ENCODE measurements around the gene UBLCP1.

The UBLCP1 gene

DNA sequence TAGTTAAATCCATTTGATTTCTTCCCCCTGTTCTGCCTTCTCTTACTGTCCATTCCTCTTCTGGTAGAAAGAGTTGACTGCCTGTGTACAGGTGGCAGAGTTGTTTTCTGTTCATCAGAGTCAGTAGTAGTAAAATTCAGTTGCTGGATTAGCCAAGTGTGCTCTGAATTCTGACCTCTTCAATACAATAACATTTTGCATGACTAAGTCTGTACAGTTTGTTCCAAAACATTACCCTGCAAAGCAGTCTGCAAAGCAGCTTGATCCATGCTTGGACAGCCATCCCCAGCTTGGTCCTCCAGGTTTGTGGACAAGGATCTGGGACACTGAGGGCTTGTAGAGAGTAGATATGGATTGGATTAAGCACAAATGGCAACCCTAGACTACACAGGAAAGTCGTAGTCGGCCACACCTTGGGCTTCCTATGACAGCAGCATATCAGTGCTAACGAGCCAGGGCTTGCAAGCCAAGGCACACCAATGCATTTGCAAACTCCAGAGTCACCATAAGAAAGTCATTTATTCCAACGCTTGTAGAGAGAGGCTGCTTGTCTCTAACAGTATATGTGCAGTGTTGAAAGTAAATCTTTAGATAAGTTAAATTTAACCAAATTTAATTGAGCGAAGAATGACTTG is 42.0 kb downstream of the UBLCP1 start:
- Histone ChIP-seq H3K4me1 (ENCODE audit: control insufficient read depth, insufficient read depth, low read length, poor library complexity, severe bottlenecking) (no peaks in the 10 kb centered on the region), H3K4me3 (ENCODE audit: insufficient read depth, low read depth, low read length, poor library complexity, severe bottlenecking) (no peak overlapping the region), H3K9me3 (ENCODE audit: control insufficient read depth, low read length) (no peaks in the 10 kb centered on the region), H3K27me3 (replicated peaks; ENCODE audit: control insufficient read depth, insufficient read depth, low read length, poor library complexity, severe bottlenecking) (no peaks in the 10 kb centered on the region), H3K36me3 (ENCODE audit: control insufficient read depth, insufficient read depth, low read length) (no peaks in the 10 kb centered on the region), H3K27ac (ENCODE audit: insufficient read depth, low read length, poor library complexity, severe bottlenecking) (no peak overlapping the region)
- DNase-seq = no peak

DNA sequence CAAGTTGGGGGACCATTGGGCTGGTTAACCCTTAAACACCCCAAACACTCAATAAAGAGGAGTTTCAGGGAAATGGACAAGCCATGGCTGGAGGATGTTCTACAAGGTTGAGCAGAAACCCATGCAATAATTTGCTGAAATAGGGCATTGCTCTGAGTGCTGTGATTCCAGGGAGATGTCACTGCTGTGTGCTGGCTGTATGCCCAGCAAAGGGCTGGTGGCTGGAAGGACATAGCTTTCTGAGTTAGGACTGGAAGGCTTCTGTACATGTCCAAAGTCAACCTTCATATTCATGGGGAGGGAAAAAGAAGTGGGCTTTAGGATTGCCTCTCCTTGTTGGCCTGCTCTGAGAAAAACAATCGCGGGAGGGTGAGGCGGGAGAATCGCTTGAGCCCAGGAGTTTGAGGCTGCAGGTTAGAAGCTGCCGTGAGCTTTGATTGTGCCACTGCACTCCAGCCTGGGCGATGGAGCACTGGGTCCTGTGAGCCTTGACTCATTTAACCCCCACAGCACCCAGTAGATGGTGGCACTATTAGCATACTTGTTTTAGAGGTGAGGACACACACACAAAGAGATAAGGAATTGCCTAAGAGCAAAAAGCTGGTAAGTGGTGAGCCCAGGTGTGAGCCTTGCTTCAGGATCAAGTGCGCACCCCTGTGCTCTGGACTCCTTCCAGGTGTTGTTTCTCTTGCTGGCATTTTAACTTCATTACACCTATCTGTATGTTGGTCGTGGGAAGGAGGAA is 46.8 kb downstream of the UBLCP1 start:
- DNase-seq = no peak
- Histone ChIP-seq H3K27ac (ENCODE audit: insufficient read depth, low read length, poor library complexity, severe bottlenecking) (no peak overlapping the region), H3K36me3 (ENCODE audit: control insufficient read depth, insufficient read depth, low read length) (no peaks in the 10 kb centered on the region), H3K4me3 (ENCODE audit: insufficient read depth, low read depth, low read length, poor library complexity, severe bottlenecking) (no peak overlapping the region), H3K27me3 (replicated peaks; ENCODE audit: control insufficient read depth, insufficient read depth, low read length, poor library complexity, severe bottlenecking) (no peaks in the 10 kb centered on the region), H3K4me1 (ENCODE audit: control insufficient read depth, insufficient read depth, low read length, poor library complexity, severe bottlenecking) (peaks cover 4% of the 10 kb centered on the region), H3K9me3 (ENCODE audit: control insufficient read depth, low read length) (no peaks in the 10 kb centered on the region)

DNA sequence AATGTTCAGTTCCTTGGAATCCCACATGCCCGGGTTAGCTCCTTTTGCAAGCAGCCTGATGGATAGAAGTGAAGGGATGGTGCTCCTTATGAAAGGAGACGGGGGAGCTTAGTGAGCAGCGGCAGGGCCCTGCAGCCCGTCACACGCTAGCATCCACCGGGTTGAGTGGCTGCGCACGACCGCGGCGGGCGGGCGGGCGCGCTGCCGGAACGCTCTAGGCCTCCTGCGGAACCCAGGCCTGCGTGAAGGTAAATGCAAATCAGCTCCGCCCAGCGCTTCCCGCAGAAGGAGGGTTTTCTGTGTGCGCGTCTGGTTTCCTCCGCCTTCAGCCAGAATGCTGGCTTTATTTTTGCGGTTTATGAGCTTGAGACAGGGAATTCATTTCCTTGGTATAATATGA is 47.4 kb downstream of the UBLCP1 start:
- no peak overlapping the region for H3K4me3 ChIP-seq (ENCODE audit: insufficient read depth, low read depth, low read length, poor library complexity, severe bottlenecking)
- H3K27ac ChIP-seq (ENCODE audit: insufficient read depth, low read length, poor library complexity, severe bottlenecking) = no peak overlapping the region
- H3K9me3 ChIP-seq (ENCODE audit: control insufficient read depth, low read length) = no peaks in the 10 kb centered on the region

DNA sequence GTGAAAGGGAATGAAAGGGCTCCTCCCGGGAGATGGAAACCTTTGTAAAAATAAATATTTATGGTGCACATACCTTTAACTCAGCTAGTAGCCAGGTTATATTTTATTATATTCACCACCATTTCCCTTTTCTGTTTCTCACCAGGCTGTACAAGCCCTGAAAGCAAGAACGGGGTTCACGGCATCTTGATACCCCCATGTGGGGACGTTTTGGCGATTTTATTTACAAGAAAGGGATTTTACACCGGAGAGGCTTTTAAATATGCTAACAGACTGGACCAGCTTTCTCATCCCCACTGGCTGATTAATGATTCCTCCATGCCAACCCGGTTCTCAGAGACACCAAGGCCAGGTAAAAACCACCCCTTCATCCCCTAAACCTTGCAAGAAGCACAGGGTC is 48.0 kb downstream of the UBLCP1 start:
- no peaks in the 10 kb centered on the region for H3K9me3 ChIP-seq (ENCODE audit: control insufficient read depth, low read length)
- H3K27me3 ChIP-seq (replicated peaks; ENCODE audit: control insufficient read depth, insufficient read depth, low read length, poor library complexity, severe bottlenecking) = no peaks in the 10 kb centered on the region
- H3K36me3 ChIP-seq (ENCODE audit: control insufficient read depth, insufficient read depth, low read length) = no peaks in the 10 kb centered on the region
- peaks cover 4% of the 10 kb centered on the region for H3K4me1 ChIP-seq (ENCODE audit: control insufficient read depth, insufficient read depth, low read length, poor library complexity, severe bottlenecking)
- no peak overlapping the region for H3K4me3 ChIP-seq (ENCODE audit: insufficient read depth, low read depth, low read length, poor library complexity, severe bottlenecking)
- no peak overlapping the region for H3K27ac ChIP-seq (ENCODE audit: insufficient read depth, low read length, poor library complexity, severe bottlenecking)
- no peak for DNase-seq

More for the DNA sequence above, 47.4 kb downstream of the UBLCP1 start:
- H3K4me1 ChIP-seq (ENCODE audit: control insufficient read depth, insufficient read depth, low read length, poor library complexity, severe bottlenecking) = peaks cover 4% of the 10 kb centered on the region
- H3K36me3 ChIP-seq (ENCODE audit: control insufficient read depth, insufficient read depth, low read length) = no peaks in the 10 kb centered on the region
- no peaks in the 10 kb centered on the region for H3K27me3 ChIP-seq (replicated peaks; ENCODE audit: control insufficient read depth, insufficient read depth, low read length, poor library complexity, severe bottlenecking)
- no peak for DNase-seq

DNA sequence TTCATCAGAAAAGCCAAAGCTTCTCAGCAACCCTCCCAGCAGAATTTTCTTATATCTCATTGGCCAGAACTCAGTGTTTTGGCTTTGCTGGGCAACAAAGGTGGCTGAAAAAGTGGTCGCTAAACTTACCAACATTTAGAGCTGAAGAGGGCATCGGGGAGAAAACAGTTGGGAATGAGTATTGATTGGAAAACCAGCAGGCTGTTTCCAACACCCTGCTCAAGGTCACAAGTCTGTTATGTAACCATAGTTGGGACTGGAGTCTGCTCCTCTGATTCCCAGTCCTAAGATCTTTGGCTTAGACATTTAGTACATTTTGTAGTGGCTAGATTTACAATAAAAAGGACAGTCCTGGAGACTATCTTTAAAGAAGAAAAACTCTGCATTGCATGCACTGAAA is 50.1 kb downstream of the UBLCP1 start:
- no peak overlapping the region for H3K4me3 ChIP-seq (ENCODE audit: insufficient read depth, low read depth, low read length, poor library complexity, severe bottlenecking)
- no peaks in the 10 kb centered on the region for H3K27me3 ChIP-seq (replicated peaks; ENCODE audit: control insufficient read depth, insufficient read depth, low read length, poor library complexity, severe bottlenecking)
- no peaks in the 10 kb centered on the region for H3K36me3 ChIP-seq (ENCODE audit: control insufficient read depth, insufficient read depth, low read length)
- no peaks in the 10 kb centered on the region for H3K9me3 ChIP-seq (ENCODE audit: control insufficient read depth, low read length)
- no peak for DNase-seq
- no peak overlapping the region for H3K27ac ChIP-seq (ENCODE audit: insufficient read depth, low read length, poor library complexity, severe bottlenecking)
- H3K4me1 ChIP-seq (ENCODE audit: control insufficient read depth, insufficient read depth, low read length, poor library complexity, severe bottlenecking) = peaks cover 4% of the 10 kb centered on the region

DNA sequence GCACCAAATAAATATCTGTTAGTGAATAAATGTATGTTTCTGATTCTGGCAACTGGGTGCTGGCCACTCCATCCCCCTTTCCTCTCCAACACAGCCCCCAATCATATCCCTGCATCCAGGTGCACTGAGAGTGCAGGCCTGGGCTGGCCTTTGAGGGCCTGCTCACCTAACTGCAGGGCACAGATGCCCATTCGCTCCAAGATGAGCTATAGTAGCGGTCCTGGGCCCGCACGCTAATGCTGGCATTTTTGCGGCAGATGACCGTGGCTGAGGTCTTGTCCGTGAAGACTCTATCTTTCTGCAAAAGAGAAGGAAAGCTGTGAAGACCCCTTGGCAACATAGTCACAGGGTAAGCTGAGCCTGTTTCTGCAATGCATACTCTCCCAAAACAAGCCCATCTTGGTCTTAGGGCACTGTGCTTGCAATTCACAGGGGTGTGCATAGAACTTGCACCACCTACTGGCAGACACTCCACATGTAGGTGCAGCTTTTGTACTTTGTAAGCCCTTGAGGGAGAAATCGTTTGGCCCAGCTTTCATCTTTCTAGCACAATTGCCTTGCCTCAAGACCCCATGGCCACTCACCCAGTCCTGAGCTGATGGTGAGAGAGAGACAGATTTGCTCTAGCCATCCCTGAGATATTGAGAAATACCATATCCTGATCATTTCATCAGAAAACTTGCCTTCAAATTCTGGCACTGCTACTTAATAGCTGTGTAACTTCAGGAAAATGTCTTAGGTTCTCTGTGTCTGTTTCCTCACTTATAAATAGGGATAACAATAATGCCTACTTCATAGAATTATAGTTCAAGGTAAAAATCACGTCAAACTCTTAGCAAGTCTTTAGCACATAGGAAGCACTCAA is 53.7 kb downstream of the UBLCP1 start:
- no peaks in the 10 kb centered on the region for H3K9me3 ChIP-seq (ENCODE audit: control insufficient read depth, low read length)
- no peaks in the 10 kb centered on the region for H3K36me3 ChIP-seq (ENCODE audit: control insufficient read depth, insufficient read depth, low read length)
- DNase-seq = peak in 1 of 3 donors; percentile 24
- no peak overlapping the region for H3K27ac ChIP-seq (ENCODE audit: insufficient read depth, low read length, poor library complexity, severe bottlenecking)
- H3K27me3 ChIP-seq (replicated peaks; ENCODE audit: control insufficient read depth, insufficient read depth, low read length, poor library complexity, severe bottlenecking) = no peaks in the 10 kb centered on the region
- H3K4me3 ChIP-seq (ENCODE audit: insufficient read depth, low read depth, low read length, poor library complexity, severe bottlenecking) = no peak overlapping the region
- H3K4me1 ChIP-seq (ENCODE audit: control insufficient read depth, insufficient read depth, low read length, poor library complexity, severe bottlenecking) = no peaks in the 10 kb centered on the region

DNA sequence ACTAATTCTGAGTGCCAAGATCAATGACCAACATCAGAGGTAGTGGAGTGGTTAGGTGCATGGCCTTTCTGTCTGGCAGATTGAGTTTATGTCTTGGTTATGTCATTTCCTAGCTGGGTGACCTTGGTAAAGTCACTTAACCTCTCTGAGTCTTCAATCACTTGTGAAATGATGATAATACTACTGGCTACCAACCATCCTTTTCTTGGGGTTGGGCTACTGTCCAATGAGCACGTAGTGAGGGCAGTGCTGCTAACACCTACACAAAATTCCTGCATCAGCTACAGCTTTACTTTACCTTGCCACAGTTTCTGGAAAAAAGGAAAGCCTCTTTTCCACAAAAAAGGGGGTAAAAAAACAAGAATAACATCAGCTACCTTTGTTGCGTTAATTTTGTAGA is 54.8 kb downstream of the UBLCP1 start:
- no peak for DNase-seq
- no peaks in the 10 kb centered on the region for H3K27me3 ChIP-seq (replicated peaks; ENCODE audit: control insufficient read depth, insufficient read depth, low read length, poor library complexity, severe bottlenecking)
- no peaks in the 10 kb centered on the region for H3K36me3 ChIP-seq (ENCODE audit: control insufficient read depth, insufficient read depth, low read length)
- H3K4me1 ChIP-seq (ENCODE audit: control insufficient read depth, insufficient read depth, low read length, poor library complexity, severe bottlenecking) = no peaks in the 10 kb centered on the region
- no peak overlapping the region for H3K4me3 ChIP-seq (ENCODE audit: insufficient read depth, low read depth, low read length, poor library complexity, severe bottlenecking)
- no peak overlapping the region for H3K27ac ChIP-seq (ENCODE audit: insufficient read depth, low read length, poor library complexity, severe bottlenecking)
- H3K9me3 ChIP-seq (ENCODE audit: control insufficient read depth, low read length) = no peaks in the 10 kb centered on the region

DNA sequence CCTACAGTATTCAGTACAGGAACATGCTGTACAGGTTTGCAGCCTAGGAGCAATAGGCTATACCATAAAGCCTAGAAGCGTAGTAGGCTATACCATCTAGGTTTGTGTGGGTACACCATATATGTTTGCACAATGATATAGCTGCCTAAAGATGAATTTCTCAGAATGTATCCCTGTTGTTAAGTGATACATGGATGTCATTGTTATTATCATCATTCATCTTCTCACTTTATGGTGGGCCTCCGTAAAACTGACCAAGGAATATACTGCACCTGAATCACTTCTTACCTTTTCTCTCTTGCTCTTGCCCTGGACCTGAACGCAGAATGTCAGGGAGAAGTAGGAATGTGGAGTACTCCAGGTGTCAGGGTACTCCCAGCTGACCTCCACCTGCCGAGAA is 55.4 kb downstream of the UBLCP1 start:
- Histone ChIP-seq H3K27ac (ENCODE audit: insufficient read depth, low read length, poor library complexity, severe bottlenecking) (no peak overlapping the region), H3K36me3 (ENCODE audit: control insufficient read depth, insufficient read depth, low read length) (no peaks in the 10 kb centered on the region), H3K27me3 (replicated peaks; ENCODE audit: control insufficient read depth, insufficient read depth, low read length, poor library complexity, severe bottlenecking) (no peaks in the 10 kb centered on the region), H3K9me3 (ENCODE audit: control insufficient read depth, low read length) (no peaks in the 10 kb centered on the region), H3K4me1 (ENCODE audit: control insufficient read depth, insufficient read depth, low read length, poor library complexity, severe bottlenecking) (no peaks in the 10 kb centered on the region), H3K4me3 (ENCODE audit: insufficient read depth, low read depth, low read length, poor library complexity, severe bottlenecking) (no peak overlapping the region)
- no peak for DNase-seq

DNA sequence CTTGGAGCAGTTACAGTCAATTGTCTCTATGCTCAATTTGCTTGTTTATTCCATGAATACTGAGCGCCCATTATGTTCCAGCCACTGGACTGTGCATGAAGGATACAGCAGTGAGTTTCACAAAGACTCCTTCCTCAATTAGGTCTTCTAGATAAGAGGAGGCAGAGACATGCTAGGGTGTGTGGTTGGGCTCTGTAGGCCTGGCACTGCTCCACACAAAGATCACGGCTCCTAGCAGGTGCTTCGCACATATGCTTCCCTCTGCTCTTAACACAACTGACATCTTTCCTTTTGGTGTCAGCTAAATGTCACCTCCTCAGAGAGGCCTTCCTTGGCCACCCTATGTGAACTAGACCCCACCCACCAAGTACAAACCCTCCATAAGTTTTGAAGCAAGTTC is 56.3 kb downstream of the UBLCP1 start:
- H3K4me3 ChIP-seq (ENCODE audit: insufficient read depth, low read depth, low read length, poor library complexity, severe bottlenecking) = no peak overlapping the region
- H3K36me3 ChIP-seq (ENCODE audit: control insufficient read depth, insufficient read depth, low read length) = no peaks in the 10 kb centered on the region
- H3K9me3 ChIP-seq (ENCODE audit: control insufficient read depth, low read length) = no peaks in the 10 kb centered on the region
- H3K4me1 ChIP-seq (ENCODE audit: control insufficient read depth, insufficient read depth, low read length, poor library complexity, severe bottlenecking) = no peaks in the 10 kb centered on the region
- no peaks in the 10 kb centered on the region for H3K27me3 ChIP-seq (replicated peaks; ENCODE audit: control insufficient read depth, insufficient read depth, low read length, poor library complexity, severe bottlenecking)
- H3K27ac ChIP-seq (ENCODE audit: insufficient read depth, low read length, poor library complexity, severe bottlenecking) = no peak overlapping the region
- DNase-seq = no peak

DNA sequence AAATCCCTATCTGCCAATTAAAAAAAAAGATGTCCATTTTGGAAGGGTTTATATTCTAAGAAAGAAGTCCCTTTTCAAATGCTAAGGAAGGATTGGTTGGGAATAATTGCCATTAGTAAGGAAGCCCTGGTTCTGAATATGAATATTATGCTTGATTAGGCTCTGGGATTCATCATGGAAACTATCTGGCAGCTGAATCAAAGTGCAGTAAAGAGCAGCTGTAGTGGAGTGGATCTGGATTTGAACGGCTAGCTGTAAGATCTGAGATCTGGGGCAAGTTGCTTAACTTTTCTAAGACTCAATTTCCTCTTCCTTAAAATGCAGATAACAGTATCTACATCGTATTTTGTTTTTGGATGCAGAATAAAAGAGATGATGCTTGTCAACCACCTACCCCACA is 56.7 kb downstream of the UBLCP1 start:
- Histone ChIP-seq H3K27ac (ENCODE audit: insufficient read depth, low read length, poor library complexity, severe bottlenecking) (no peak overlapping the region), H3K9me3 (ENCODE audit: control insufficient read depth, low read length) (no peaks in the 10 kb centered on the region), H3K4me3 (ENCODE audit: insufficient read depth, low read depth, low read length, poor library complexity, severe bottlenecking) (no peak overlapping the region), H3K4me1 (ENCODE audit: control insufficient read depth, insufficient read depth, low read length, poor library complexity, severe bottlenecking) (no peaks in the 10 kb centered on the region), H3K27me3 (replicated peaks; ENCODE audit: control insufficient read depth, insufficient read depth, low read length, poor library complexity, severe bottlenecking) (no peaks in the 10 kb centered on the region), H3K36me3 (ENCODE audit: control insufficient read depth, insufficient read depth, low read length) (no peaks in the 10 kb centered on the region)
- no peak for DNase-seq

Data from effector memory CD4-positive, alpha-beta T cell (primary cell).